HG03558 (cell line): ENCODE measurements around the gene LAD1.

Experiments
- ATAC-seq: cut with Tn5 transposase; IDR thresholded peaks from one replicate; pipeline ENCODE4 v1.9.1; 2021; ENCODE audit warnings: moderate number of reproducible peaks; ENCODE audit not compliant: unreplicated experiment; ENCODE audit errors: extremely low read depth

The LAD1 gene

GRCh38 chr1:201419746-201420607 lies 20.9 kb upstream of the LAD1 start:
- ATAC-seq, result no peak

- no peak for ATAC-seq
Measured at GRCh38 chr1:201419256-201419655, 20.1 kb upstream of the LAD1 start.

- no peak for ATAC-seq
Measured at GRCh38 chr1:201418461-201418860, 19.3 kb upstream of the LAD1 start.

- no peak for ATAC-seq
Measured at GRCh38 chr1:201414051-201414738, 15.1 kb upstream of the LAD1 start.

- ATAC-seq, result no peak
Measured at GRCh38 chr1:201411292-201411691, 12.2 kb upstream of the LAD1 start.

GRCh38 chr1:201409440-201409839 lies 10.3 kb upstream of the LAD1 start:
- no peak for ATAC-seq

- ATAC-seq, result no peak
Measured at GRCh38 chr1:201408834-201409200, 9.7 kb upstream of the LAD1 start.

GRCh38 chr1:201408176-201408833 lies 9.2 kb upstream of the LAD1 start:
- ATAC-seq, result no peak

- ATAC-seq, result no peak
Measured at GRCh38 chr1:201406831-201407406, 7.8 kb upstream of the LAD1 start.

- no peak for ATAC-seq
Measured at GRCh38 chr1:201405484-201405831, 6.3 kb upstream of the LAD1 start.

GRCh38 chr1:201404722-201405483 lies 5.8 kb upstream of the LAD1 start:
- ATAC-seq, result no peak

GRCh38 chr1:201404055-201404454 lies 4.9 kb upstream of the LAD1 start:
- no peak for ATAC-seq

GRCh38 chr1:201403359-201403758 lies 4.2 kb upstream of the LAD1 start:
- no peak for ATAC-seq

- no peak for ATAC-seq
Measured at GRCh38 chr1:201401700-201402099, 2.6 kb upstream of the LAD1 start.

- ATAC-seq, result no peak
Measured at GRCh38 chr1:201400852-201401230, 1.7 kb upstream of the LAD1 start.

- ATAC-seq, result no peak
Measured at GRCh38 chr1:201400212-201400851, 1.2 kb upstream of the LAD1 start.

GRCh38 chr1:201399352-201400126 lies 415 bp upstream of the LAD1 start:
- ATAC-seq, result no peak

GRCh38 chr1:201397675-201398074 lies 1.4 kb downstream of the LAD1 start:
- ATAC-seq, result no peak

GRCh38 chr1:201396861-201397464 lies 2.2 kb downstream of the LAD1 start:
- ATAC-seq, result no peak
